GM19328 (cell line): ENCODE data around the gene ASIC3.

Source experiments
- ATAC-seq: cut with Tn5 transposase; IDR thresholded peaks from one replicate; pipeline ENCODE4 v1.9.1; 2021; ENCODE audit warnings: mild to moderate bottlenecking, moderate library complexity; ENCODE audit not compliant: unreplicated experiment

The ASIC3 gene

DNA sequence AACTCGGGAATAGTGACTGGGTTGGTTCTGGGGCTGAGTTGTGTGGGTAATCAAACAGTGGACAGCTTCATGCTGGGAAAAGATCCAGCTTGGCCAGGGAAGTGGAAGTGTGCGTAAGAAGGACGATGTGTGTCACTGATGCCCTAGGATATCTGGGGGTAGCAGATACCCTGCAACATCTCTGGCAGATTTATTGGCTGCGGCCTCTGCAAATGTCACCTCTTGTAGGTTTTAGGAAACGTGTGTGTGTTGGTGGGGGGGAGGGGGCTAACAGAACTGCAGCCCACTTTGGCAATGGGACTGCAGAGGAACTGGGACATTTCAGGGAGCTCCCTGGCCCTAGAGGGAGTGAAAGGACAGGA, 37.0 kb downstream of the ASIC3 start:
- ATAC-seq = no peak

DNA sequence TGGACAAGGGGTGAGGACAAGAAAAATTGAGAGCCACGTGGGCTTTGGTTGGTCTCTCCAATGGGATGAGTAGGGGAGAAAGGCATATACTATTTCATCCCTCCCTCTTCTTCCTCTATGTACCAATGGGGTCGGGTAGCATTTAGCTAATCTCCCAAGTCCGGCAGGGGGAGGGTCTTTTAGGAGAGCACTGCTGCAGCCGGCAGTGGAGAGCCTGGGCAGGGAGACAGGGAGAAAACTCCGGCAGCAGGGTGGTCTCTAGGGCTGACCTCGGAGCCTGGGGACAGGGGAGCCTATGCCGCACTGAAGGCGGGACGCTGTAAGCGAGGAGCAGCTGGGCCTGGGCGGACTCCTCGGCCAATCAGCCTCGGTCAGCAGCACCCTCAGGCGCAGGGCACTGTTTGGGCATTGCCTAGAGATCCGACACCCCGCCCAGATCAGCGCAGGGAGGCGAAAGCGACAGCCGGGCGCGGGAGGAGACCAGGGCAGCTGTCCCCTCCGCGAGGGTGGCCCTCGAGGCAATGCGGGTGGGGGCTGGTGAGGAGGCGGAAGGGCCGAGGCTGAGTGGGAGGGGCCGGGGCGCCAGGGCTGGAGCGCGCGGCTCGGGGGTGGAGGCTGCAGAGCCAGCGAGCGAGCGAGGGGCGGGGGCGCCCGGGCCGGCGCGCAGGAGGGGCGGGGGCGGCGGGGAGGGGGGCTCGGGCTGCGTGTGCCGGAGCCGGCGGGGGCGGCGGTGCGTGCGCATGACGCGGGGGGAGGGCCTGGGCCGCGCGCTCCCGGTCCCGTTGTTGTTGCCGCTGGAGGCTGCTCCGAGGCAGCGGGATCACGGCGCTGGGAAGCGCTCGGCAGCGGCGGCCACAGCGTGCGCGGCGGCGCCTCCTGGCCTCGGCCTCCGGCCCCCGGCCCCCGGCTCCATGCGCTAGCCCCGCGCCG, 37.6 kb downstream of the ASIC3 start, which contains the start of gene AGAP3:
Gene AGAP3 (plus strand): TSS at position 785 of the 930 bp plus-strand sequence. CDS start 267 bp downstream, outside the sequence.
- no peak for ATAC-seq

DNA sequence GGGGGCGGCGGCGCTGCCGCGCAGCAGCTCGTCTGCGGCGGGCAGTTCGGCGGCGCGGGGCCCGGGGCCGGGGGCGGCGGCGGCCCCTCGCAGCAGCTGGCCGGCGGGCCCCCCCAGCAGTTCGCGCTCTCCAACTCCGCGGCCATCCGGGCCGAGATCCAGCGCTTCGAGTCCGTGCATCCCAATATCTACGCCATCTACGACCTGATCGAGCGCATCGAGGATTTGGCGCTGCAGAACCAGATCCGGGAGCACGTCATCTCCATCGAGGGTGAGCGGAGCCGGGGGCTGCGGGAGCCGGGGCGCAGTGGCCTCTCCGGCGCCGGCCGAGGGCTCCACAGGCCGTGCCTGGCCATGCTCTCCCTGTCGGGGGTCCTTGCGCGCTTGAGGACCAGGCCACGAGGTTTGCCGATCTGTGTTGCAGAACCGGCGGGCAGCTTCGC, 38.5 kb downstream of the ASIC3 start:
- ATAC-seq = no peak

DNA sequence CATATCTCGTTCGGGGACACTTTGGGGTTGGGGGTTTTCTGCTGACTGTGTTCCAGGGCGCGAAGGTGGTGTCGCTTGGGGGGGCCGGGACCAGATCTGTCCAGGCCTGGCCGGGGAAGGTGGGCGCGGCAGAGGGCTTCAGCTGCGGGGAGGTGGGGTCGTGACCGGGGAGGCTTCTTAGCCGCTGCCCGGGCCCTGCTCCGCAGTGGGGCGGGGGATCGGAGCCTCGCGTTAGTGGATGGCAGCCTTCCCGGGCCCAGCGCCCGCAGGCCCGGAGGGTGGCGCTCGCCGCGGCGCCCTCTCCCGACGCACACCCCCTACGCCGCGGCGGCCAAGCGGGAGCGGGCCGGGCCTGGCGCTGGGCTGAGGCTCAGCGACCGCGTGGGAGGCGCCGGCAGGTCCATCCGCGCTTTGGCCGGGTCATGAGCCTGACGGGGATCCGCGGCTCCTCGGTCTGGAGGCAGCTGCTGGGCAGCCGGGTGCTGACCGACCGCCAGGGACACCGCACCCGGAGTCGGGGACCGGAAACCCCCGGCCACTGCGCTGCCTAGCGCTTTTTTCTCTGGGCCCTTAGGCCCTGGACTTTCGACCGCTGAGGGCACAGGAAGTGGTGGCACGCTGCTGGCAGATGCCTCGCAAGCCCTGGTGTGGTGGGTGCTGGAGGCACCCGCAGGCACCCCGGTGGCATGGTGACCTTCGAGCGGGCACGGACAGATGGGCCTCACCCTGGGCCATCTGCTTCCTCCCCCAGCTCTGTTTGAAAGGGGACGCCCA, 39.1 kb downstream of the ASIC3 start:
- ATAC-seq = no peak

DNA sequence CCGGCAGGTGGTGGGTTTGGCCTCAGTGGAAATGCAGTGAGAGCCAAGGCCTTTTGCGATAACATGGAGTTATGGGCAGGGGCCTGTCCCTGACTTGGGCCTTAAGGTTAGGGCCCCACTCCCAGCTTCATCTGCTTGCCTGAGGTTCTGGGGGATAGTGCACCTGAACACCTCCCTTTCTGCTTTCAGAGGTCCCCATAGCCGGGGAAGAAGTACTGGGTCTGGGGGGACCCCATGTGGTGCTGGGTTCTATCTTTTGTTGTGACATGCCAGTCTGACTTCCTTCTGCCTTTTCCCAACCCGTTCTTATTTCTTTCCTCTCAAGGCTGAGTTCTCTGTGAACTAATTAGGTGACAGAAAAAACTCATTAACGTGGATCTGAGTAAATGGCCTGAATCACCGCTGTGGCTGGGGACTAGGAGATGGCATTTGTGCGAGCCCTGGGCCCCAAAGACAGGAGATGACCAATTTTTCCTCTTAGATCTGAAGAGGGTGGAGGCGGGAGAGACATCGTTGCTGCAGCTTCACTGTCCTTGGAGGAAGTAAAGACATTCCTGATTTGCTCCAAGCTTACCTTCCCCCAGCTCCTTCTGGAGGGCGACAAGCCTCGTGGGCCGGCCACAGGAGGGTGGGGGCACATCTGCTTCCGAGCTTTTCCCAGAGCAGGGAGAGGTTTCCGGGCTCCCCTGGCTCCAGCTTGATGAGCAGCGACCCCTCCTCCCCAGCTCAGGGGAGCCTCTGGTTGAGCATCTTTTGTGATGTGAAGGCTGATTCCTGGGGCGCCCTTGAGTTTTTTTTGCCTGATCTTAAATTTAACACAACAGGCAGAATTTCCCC, 39.9 kb downstream of the ASIC3 start:
- ATAC-seq = no peak

DNA sequence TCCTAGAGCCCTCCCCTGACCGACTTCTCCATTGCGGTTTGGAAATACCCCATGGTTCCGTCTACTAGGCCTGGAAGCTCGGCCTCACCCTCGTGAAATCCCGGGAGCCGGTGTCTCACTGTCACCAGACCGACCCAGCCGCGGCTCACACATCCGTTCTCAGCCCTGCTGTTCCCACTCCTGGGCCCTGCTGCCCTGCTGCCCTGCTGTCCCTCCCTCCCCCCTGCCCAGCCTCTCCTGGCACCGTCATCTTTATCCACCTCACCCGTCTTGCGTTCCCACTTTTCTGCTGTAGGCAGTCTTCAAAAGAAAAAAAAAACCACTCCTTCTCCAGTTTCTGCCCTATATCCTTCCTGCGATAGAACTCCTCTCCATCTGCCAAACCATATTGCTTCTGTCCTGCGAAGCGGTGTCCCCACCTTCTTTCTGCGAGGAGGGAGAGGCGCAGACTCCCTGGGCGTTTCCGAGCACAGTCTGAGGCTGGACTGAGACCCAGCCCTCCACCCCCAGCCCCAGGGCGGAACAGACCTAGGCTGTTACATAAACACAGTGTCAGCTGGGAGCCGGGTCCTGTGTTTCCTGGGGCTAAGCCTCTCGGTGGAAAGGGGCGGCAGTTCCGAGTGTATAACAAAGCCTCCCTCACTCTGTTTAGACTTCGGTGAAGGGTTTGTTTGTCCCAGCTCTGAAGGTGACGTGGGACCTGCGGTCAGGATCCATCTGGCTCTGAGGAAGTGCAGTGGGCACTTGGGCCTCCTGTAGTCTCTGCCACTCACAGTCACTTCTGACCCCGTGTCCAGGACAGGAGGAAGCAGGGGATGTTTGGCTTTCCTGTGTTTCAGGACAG, 40.7 kb downstream of the ASIC3 start:
- ATAC-seq = no peak

DNA sequence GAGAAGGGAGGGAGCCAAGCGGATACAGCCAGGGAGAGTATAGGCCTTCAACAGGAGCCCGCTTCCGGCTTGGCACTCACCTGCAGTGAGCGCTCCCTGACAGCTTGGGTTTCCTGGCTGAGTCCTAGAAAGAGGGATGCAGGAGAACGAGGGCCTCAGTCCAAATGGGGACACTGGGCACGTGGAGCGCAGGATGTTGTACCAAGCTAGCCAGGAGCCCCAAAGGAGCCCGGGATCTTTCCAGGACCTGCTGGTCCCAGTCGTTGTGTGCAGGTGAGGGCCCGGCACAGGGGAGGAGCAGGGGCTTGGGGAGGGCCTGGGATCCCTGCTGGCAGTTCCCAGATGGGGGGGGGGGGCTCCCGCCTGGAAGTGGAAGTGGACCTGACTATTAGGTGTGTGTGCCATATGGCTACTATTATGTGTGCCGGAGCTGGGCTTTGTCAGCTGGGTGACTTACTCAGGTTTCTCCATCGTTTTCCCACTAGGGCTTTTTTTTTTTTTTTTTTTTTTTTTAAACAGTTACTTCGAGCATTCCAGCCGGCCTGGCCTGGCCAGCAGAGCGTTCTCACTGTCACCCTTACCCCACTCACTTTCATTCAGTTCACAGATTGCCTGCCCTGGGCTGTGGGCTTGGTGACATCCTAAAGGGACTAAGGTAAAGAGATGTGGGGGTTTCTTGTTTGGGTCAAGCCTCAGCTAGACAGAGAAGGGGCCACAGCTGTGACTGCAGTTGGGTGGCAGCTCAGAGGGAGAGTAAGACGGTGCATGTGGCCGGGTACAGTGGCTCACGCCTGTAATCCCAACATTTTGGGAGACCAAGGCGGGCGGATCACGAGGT, 41.8 kb downstream of the ASIC3 start:
- ATAC-seq = no peak

DNA sequence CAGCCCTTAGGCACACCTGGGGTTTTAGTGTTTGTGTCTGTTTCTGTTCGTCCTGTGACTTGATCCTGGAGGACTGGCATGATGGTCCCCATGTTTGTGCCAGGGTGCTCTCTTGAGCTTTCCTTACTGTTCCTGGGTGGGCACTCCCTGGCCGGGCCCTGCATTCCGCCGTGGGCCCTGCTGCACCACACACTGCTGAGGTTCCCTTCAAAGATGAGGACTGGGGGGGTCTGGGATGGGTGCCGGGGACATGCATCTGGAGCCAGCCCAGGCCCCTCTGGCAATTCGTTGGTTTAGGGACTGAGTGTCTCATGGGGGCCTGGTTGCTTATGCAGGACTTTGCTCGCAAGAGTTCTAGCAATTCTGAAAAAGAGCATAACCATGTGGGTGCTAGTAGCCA, 42.7 kb downstream of the ASIC3 start:
- no peak for ATAC-seq

DNA sequence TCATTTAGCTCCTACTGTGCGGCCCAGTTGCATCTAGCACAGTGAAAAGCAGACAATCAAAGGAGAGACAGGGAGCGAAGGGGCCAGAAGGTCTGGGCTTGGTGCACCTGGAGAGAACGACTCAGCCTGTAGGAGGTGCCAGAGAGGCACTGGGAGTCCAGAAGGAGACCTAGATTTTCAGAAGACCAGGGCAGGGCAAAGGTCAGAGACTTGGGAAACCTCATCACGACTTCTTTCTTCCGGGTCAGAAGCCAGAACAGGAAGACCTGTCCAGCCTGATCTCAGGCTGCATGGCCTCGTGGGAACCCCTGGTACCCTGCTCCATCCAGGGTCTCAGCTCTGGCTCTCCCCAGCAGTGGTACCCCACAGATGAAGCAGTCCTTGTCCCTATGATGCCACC, 43.1 kb downstream of the ASIC3 start:
- ATAC-seq = no peak

DNA sequence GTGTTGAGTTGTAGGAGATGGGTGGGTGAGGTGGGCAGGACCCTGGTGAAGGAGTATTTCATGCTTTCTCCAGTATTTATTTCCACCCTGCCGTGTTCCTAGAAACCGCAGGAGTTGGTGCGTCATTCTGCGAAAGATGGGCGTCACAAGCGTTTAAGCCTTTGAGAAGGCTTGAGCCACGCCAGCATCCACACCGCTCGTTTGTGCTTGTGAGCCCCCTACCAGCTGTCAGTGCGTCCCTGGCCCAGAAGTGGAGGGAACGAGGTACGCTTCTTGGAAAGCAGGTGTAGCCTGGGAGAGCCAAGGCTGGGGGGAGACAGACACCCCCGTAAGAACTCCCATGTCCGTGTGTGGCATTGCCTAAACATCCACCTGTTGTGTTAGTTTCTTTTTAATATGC, 43.7 kb downstream of the ASIC3 start:
- ATAC-seq = no peak

DNA sequence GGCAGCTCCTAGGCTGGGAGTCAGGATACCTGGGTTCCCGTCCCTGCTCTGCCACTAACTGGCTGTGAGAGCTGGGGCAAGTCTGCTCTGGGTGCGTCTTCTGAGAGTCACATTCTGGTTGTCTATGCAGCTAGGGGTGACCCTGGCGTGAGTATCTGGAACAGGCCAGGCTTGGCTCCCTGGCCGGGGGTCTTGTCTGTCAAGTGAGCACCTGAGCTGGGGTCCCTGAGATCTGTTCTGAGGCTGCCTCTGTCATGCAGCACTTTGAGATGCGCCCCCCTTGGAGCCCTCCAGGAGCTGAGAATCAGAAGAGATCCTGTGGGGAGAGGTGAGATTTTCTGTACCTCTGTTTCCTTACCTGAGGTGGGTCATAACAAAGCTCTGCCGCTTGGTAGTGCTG, 45.4 kb downstream of the ASIC3 start:
- no peak for ATAC-seq

DNA sequence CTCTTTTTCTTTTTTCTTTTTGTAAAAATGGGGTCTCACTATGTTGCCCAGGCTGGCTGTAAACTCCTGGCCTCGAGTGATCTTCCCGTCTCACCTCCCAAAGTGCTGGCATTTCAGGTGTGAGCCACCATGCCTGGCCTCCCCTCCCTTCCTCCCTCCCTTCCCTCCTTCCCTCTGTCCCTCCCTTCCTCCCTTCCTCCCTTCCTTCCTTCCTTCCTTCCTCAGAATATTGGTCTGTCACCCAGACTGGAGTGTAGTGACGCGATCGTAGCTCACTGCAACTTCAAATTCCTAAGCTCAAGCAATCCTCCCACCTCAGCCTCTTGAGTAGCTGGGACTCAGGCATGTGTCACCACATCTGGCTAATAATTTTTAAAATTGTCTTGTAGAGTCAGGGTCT, 46.3 kb downstream of the ASIC3 start:
- no peak for ATAC-seq

DNA sequence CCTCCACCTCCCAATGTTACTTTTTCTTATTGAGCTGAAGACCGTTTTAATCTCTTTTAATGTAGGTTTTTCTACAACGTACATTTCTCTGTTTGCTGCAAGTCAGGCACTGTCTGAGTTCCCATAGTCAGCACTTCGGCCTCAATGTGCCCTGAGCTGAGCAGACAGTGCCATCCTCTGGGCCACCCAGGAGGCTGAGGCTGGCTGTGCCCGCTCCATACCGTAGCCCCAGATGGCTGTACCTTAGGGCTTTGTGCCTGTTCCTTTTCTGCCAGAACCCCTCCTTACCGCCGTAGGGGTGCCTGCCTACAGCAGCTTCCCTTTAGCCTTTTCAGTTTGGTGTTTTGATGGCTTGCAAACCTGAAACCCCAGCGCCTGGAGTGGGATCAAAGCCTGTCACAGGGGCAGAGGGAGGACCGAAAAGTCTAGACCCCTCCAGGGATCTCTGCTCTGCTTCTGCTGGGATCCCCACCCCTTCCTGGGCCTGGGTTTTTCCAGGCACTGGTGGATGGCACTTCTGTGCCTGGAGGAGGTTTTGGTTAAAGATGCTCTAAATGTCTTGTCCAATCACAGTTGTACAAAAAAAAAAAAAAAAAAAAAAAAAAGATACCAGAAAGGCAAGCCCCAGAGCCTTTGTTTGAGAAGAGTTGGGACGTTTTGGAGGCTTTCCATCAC, 46.9 kb downstream of the ASIC3 start:
- no peak for ATAC-seq

DNA sequence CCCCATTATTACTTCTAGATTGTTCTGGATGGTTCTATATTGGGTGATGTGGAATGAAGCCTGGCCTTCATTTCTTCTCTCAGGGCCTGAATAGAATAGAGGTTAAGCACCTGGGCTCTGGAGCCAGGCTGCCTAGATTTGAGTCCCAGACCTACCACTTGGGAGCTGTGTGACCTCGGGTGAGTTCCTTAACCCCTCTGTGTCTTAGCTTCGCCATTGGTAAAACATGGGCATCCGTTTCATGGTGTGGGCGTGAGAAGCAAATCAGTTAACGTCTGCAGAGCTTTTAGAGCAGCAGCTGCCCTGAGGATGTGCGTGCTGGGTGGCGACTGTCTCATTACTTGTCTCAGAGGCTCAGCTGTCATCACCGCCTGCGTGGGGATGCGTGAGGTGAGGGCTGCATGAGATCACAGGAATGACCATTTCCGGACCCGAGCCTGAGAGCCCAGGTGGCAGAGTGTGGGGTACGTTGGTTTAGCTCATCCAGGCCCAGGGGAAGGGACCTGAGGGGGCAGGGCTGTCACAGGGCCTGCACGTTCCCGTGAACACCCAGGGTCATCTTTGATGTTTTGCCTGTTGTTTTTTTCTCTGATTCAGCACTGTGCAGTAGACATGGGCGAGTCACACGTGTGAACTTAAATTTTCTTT, 47.6 kb downstream of the ASIC3 start:
- ATAC-seq = no peak

DNA sequence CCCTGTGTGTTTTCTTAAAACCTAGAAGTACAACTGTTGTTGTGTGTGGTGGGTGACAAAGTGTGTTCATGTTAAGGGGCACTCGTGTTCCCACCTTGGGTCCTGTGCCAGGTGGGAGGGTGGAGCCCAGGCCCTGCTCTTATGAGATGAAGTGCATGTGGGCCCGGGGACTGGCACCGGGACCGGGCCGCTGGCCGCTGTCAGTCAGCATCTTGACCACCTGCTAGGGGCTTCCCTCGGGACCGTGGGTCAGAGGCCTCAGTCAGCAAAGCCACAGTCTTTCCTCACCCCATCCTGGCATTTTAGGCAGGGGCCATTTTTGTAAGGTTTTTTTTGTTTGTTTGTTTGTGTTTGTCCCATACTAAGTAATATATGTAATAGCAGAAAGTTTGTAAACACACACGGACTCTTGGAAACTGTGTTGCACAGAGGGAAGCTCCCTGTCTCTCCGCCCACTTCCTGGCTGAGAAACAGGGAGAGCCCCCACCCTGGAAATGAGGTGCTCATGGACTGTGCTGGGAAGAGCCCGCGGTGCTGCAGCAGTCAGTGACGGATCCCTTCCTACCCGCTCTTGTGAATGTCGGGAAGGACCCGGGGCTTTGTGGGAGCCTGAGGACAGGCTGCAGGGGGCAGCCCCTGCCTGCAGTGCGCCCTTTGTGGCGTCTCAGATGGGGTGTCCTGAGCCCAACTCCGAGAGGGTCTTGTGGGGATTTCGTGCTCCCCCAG, 51.3 kb downstream of the ASIC3 start:
- no peak for ATAC-seq

DNA sequence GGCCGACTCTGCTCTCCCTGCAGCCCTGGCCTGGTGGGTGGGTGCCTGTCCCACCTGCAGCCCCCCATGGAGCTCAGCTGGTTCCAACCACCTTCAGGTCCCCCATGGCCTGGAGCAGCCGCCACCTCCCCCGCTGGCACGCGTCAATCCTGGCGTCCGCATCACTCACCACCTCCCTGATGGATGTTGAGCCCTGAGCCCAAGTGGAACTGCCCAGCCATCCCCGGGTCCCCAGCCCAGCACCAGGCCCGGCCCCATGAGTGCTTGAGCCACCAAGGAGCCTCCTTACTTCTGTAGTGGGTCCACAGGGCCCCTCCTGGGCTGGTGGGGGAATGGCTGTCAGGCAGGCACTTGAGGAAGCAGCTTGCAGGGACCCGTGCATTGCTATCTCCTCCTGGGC, 52.6 kb downstream of the ASIC3 start:
- no peak for ATAC-seq

DNA sequence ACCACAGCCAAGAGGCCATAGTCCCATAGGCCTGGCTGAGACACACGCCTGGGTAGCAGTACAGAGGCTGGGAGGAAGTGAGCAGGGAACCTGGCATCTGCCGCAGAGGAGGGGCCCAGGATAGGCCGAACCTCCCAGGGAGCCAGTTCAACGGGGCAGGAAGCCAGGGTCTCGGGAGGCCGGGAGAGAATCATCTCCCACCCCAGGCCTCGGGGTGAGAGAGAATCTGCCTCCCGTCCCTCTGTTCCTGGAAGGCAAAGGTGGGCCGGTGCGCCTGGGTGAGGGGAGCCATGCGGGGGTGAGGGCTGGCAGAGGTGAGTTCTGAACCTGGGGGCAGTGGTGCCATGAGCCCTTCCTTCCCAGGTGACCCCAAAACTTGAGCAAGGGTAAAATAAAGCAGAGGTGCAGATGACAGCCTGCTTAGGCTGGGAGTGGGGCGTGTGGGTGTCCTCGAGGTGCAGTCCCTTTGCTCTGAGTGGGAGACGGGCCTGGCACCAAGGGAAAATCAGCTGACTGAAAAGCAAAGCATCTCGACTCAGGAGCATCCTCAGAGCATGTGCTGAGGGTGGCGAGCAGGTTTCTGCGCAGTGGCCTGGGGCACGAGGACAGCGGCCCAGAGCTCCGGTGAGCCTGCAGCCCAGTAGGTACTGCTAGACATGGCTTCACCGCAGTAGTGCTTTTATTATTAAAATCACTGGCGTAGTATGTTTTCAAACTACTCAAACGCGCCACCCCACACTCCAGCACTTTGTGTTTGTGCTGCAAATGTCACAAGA, 53.5 kb downstream of the ASIC3 start:
- ATAC-seq = no peak
